ENCODE measurements around the gene SLC34A1. TPM values are rescaled to one million over a fixed set of nuclear protein-coding genes. Genes with fewer than 3 reads are reported as not detected.

Gene SLC34A1
- total RNA-seq, 2 donors from 2014 or later = not detected

DNA sequence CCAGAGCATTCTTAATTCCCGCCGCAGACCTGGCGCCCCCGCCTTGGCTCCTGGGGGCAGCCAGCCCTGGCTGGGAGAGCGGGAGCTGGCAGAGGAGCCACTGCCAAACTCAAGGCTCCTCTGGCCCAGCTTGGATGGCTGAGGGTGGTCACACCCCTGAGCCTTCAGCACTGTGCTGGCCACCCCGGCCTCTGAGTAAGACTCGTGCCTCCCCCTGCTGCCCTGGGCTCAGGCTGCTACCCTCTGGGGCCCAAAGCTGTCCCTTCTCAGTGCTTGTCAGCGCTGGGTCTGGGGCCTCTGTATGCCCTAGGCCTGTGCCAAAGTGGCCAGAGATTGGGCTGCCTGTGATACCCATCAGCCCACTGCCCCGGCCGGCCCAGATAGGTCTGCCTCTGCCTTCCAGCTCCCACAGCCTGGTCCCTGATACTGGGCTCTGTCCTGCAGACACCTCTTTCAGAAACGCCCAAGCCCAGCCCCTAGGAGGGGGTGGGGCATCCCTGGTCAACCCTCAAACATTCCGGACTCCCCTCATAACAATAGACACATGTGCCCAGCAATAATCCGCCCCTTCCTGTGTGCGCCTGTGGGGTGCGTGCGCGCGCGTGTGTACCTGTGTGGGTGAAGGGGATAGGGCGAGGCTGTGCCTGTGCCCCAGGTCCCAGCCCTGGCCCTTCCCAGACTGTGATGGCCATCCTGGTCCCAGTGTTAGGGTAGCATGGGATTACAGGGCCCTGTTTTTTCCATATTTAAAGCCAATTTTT is 58.0 kb downstream of the SLC34A1 start:
- H3K36me3 ChIP-seq = no peaks in the 10 kb centered on the region
- no peak overlapping the region for H3K9ac ChIP-seq (ENCODE audit: low read depth in 2 of 2, low read length in 2 of 2)

DNA sequence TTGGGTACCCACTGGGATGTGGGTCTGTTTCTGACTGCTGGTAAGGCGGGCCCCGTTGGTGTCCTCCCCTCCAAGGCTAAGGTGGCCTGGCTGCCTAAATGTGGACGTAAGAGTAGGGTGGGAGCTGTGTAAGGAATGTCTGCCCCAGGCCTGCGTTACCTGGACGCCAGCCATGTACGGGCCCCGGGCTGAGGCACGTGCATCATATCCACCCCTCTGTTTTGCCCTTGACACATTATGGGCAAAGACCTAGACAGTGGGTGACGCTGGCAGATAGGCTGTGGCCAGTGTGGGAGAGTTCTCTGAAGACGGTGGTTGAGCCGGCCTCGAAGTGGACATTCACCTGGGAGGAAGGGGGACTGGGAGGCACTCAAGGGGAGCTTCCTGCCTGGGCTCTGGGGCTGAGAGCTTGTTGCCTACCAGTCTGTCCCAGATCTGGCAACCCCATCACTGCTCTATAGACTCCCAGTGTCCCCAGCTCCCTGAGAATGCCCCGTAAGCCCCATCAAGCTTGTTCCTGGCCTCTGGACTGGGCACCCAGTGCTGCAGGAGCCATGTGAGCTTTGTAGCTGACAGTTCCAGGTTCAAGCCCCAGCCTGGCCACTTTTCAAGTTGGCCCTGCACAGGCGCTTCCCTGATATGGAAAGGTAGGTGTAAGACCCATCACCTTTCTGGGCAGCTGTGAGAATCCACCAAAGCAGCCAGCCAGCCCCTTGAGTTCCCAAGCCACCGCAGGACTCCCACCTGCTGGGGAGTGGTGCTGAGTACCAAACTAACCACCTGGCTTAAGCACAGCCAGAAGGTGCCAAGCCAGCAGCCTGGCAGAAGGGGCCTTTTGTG is 59.1 kb downstream of the SLC34A1 start:
- Histone ChIP-seq H3K4me3 (no peak overlapping the region), H3K27ac (no peak overlapping the region), H3K9me3 (no peaks in the 10 kb centered on the region), H3K9ac (ENCODE audit: low read depth in 2 of 2, low read length in 2 of 2) (no peak overlapping the region), H3K36me3 (no peaks in the 10 kb centered on the region), H3K4me1 (peaks cover 8% of the 10 kb centered on the region), H3K27me3 (no peaks in the 10 kb centered on the region)
- no peak for DNase-seq
- intact Hi-C loops (cut with DNase I) = no loop called here
- TF ChIP-seq CTCF (IDR thresholded peaks at IDR 0.05) = no peak

More for the DNA sequence above, 58.0 kb downstream of the SLC34A1 start:
- Histone ChIP-seq H3K27ac (no peak overlapping the region), H3K9me3 (no peaks in the 10 kb centered on the region), H3K27me3 (no peaks in the 10 kb centered on the region), H3K4me3 (no peak overlapping the region), H3K4me1 (peaks cover 5% of the 10 kb centered on the region)
- DNase-seq = no peak
- intact Hi-C loops (cut with DNase I) = no loop called here
- TF ChIP-seq CTCF (IDR thresholded peaks at IDR 0.05) = no peak

DNA sequence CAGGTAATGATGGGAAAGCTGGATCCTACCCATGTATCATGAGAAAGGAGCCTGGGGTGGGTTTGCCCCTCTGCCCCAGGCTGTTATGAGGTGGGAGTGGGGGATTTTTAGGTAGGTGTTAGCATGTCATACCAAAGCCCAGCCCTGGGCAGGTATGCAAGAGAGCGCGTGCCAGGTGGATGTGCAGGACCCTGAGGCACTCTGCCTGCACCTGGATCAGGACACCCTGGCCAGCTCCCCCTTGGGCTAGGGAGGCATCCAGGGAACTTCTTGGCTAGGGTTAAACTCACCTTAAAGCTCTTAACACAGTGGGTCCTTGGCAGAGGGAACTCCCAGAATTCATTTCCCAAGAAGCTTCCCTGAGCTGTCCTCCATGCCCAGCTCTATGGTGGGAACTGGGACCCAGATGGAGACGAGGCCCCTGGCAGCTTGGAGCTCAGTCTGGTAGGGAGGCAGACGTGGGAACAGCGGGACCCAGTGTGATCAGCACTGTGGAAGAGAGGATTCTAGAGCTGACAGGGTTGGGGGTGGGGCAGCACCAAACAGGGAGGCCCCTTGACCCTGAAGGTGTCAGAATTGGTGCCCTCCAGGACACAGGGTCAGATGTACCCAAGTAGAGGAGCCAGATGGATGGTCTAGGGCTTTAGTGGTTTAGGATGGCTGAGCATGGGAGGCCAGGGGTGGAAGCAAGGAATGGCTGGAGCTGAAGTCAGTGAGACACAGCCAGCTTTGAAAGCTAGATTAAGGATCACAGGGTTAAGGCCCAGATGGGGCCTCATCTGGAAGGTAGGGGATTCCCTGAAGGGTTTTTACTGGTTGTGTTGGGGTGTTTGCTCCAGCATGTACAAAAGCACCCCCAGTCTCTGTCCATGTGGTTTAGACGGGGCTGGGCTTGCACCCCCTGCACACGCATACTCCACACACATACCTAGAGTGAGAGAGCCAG is 60.1 kb downstream of the SLC34A1 start:
- Histone ChIP-seq H3K4me3 (no peak overlapping the region), H3K36me3 (no peaks in the 10 kb centered on the region), H3K9ac (ENCODE audit: low read depth in 2 of 2, low read length in 2 of 2) (no peak overlapping the region), H3K4me1 (peaks cover 8% of the 10 kb centered on the region), H3K27me3 (no peaks in the 10 kb centered on the region), H3K27ac (no peak overlapping the region), H3K9me3 (no peaks in the 10 kb centered on the region)
- TF ChIP-seq CTCF (IDR thresholded peaks at IDR 0.05) = no peak
- intact Hi-C loops (cut with DNase I) = no loop called here
- no peak for DNase-seq

DNA sequence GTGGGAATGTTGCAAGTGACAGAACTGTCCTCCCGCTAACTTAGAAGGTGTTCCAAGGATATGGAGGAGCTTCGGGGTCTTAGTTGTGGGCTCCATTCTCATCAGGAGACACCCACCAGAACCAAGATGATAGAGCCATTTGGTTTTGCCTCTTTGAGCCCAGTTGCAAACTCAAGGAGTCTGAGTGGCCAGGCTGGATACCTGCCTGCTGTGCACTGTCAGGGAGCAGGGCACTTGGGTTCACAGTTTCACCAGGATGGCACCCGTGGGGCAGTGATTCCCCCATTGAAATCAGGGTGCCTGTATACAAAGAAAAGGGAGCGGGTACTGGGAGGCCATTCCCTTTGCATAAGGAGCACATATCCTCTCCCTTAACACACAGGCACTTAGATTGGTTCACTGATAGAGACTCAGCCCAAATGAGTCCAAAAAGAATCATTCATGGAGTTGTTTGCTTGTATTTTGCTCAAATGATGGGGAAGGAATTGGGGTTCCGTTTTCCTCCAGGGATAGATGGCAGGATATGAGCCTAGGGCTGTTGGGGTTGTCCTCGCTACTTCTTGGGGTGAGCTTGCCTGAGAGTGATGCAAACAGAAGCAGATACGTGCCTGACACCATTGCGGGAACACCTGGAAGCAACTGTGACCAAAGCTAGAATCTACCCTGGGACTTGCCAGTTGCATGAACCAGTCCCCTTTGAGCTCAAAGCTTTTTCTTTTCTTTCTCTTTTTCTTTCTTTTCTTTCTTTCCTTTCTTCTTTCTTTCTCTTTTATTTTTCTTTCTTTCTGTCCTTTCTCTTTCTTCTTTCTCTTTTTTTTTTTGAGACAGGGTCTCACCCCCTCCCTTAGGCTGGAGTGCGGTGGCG is 61.0 kb downstream of the SLC34A1 start:
- Histone ChIP-seq H3K9me3 (no peaks in the 10 kb centered on the region), H3K4me1 (peaks cover 8% of the 10 kb centered on the region), H3K36me3 (no peaks in the 10 kb centered on the region), H3K27ac (no peak overlapping the region), H3K4me3 (no peak overlapping the region), H3K9ac (ENCODE audit: low read depth in 2 of 2, low read length in 2 of 2) (peak overlapping the region in 1 of 2 donors; percentile 9), H3K27me3 (no peaks in the 10 kb centered on the region)
- intact Hi-C loops (cut with DNase I) = no loop called here
- TF ChIP-seq CTCF (IDR thresholded peaks at IDR 0.05) = no peak
- no peak for DNase-seq

Measured in colonic mucosa (tissue), 4 donors.